GM12864 (cell line): Measurements from ENCODE around the gene HORMAD1.
"Not testable (repeated sequence)": the region's sequence is repeated elsewhere in the genome, so short reads cannot be mapped to it uniquely, and the experiment has no call there.

ENCODE experiments used
- DNase-seq: peaks from one replicate; pipeline ENCODE4 v3.0.0-alpha.2; 2011; ENCODE audit warnings: low read depth
- H3K4me3 ChIP-seq: 2 replicates; pipeline ENCODE4 v1.5.1; 2011; ENCODE audit warnings: mild to moderate bottlenecking, low read depth, low read length, control low read depth
- TF ChIP-seq, protein P1 (sequence below): IDR thresholded peaks from 2 replicates; pipeline ENCODE4 v1.5.1; 2011; ENCODE audit warnings: low read depth, mild to moderate bottlenecking, moderate library complexity, low read length, control low read depth, inconsistent platforms; ENCODE audit errors: missing control alignments

Gene HORMAD1

DNA sequence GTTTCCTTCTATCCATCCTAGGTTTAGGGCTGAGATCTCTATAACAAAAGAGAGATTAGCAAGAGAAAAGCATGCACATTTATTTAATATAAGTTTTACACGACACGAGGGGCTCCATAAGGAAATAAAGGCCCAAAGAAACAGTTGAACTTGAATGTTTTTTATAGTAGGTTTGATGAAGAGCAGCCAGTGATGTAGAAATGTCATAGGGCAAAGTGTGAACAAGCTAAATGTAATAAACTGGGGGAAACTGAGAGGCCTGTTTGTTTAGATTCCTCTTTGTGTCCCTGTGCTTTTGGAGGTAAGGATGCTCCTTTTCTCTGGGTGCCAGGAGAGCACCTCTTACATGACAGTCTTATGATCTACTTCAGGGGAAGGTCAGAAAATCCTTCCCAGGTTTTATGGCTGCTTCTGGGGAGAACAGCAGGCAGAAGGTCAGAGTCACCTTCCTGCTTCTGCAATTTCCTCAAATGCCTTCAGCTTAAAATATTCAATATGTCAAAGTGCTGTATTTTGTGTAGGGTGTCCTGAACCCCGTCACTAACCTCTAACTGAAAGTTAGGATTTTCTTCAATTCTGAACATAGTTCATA lies 9.5 kb upstream of the HORMAD1 start:
- TF ChIP-seq, protein P1, sequence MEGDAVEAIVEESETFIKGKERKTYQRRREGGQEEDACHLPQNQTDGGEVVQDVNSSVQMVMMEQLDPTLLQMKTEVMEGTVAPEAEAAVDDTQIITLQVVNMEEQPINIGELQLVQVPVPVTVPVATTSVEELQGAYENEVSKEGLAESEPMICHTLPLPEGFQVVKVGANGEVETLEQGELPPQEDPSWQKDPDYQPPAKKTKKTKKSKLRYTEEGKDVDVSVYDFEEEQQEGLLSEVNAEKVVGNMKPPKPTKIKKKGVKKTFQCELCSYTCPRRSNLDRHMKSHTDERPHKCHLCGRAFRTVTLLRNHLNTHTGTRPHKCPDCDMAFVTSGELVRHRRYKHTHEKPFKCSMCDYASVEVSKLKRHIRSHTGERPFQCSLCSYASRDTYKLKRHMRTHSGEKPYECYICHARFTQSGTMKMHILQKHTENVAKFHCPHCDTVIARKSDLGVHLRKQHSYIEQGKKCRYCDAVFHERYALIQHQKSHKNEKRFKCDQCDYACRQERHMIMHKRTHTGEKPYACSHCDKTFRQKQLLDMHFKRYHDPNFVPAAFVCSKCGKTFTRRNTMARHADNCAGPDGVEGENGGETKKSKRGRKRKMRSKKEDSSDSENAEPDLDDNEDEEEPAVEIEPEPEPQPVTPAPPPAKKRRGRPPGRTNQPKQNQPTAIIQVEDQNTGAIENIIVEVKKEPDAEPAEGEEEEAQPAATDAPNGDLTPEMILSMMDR, result no peak
- no peak overlapping the region for H3K4me3 ChIP-seq
- no peak for DNase-seq

DNA sequence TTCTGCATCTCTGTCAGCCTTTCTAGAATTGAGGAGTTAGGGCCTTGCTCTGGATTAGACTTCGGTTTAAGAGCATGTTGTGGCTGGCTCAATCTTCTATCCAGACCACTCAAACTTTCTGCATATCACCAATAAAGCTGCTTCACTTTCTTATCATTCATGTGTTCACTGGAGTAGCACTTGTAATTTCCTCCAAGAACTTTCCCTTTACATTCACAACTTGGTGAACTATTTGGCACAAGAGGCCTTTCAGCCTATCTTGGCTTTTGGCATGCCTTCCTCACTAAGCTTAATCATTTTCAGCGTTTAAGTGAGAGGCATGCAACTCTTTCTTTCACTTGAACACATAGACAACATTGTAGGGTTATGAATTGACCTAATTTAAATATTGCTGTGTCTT lies 3.6 kb upstream of the HORMAD1 start:
- TF ChIP-seq, protein P1, result no peak
- H3K4me3 ChIP-seq, result no peak overlapping the region
- DNase-seq, result no peak

DNA sequence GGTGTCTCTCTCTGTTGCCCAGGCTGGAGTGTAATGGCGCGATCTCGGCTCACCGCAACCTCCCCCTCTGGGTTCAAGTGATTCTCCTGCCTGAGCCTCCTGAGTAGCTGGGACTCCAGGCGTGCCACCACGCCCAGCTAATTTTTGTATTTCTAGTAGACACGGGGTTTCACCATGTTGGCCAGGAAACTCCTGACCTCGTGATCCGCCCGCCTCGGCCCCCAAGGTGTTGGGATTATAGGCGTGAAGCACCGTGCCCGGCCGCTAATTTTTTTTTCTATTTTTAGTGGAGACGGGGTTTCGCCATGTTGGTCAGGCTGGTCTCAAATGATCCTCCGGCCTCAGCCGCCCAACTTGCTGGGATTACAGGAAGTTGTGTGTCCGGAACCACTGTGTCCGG lies 597 bp downstream of the HORMAD1 start:
- TF ChIP-seq, protein P1, result no peak
- H3K4me3 ChIP-seq, result no peak overlapping the region
- DNase-seq, result no peak

DNA sequence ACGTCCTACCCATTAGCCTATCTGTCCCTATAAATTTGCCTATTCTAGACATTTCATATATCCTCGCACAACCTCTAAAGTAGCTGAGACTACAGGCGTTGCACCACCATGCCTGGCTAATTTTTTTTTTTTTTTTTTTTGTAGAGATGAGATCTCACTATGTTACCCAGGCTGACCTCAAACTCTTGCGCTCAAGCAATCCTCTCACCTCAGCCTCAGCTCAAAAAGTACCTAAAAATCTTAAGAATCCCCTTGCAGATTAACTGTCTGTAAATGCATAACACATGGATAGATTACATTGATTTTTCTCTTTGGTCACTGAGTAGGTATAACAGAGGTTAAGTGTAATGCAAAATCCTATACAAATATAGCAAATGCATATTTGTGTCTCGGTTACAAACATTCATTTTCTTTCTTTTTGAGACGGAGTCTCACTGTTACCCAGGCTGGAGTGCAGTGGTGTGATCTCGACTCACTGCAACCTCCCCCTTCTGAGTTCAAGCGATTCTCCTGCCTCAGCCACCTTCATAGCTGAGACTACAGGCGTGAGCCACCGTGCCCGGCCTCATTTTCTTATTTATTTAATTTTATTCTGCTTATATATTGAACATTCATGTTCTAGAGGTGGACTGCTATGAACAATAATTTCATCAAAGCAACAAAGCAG lies 2.3 kb downstream of the HORMAD1 start:
- no peak overlapping the region for H3K4me3 ChIP-seq
- TF ChIP-seq, protein P1, result no peak
- DNase-seq, result no peak

DNA sequence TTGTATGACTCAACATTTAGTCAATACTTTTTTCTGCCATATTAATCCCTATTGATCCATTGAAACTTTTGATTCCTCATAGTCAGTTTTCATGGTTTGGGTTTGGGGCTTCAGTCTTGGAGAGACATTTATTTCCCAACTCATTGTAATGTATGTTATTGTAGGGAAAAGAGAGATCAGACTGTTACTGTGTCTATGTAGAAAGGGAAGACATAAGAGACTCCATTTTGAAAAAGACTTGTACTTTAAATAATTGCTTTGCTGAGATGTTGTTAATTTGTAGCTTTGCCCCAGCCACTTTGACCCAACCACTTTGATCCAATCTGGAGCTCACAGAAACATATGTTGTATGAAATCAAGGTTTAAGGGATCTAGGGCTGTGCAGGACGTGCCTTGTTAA lies 11.7 kb downstream of the HORMAD1 start:
- H3K4me3 ChIP-seq, DNase-seq: not testable (repeated sequence)

DNA sequence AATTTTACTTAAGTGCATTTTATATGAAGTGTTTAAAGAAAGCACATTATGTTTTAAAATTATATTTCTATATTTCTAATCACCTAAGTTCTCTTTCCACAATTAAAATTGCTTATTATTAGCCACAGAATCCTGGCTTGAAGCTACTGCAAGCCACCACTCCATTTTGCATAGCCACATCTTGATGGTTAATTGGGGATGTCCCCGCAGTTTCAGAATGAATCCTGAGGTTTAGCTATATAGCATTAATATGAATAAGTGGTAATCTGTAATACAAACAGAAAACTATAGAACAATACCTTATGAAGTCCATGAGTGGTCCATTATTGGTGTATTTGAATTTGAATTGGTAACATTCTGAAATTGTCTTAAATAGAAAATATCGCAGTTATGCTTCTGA lies 12.1 kb downstream of the HORMAD1 start:
- DNase-seq, result no peak
- no peak overlapping the region for H3K4me3 ChIP-seq
- TF ChIP-seq, protein P1, result no peak

DNA sequence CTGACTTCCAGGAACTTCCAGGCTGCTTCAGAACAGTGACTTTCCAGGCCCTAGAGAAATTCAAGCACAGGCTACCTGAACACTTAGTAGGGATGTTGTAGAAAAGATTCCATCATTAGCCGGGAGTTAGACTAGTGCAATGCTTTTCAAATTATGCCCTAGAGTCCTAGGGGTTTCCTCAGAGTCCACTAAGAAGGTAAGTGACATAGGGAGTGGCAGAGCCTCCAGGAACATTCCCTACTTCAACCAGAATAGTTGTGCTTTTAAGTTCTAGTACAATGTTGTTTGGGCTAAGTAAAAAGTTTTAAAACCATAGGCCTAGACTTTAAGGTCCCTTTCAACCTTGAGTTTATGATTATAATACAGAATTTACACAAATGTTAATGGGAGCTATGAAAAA lies 14.6 kb downstream of the HORMAD1 start:
- no peak for DNase-seq
- TF ChIP-seq, protein P1, result no peak
- H3K4me3 ChIP-seq, result no peak overlapping the region
